BE2C (cell line): ENCODE results near the gene SRGAP1.

Experiments
- DNase-seq: peaks from one replicate; pipeline ENCODE4 v3.0.0-alpha.2; 2020
- H3K27me3 ChIP-seq: fragments of 250-450 bp; sonication (Bioruptor Pico); 2 replicates; pipeline ENCODE4 v1.5.1; 2020; ENCODE audit warnings: mild to moderate bottlenecking
- H3K36me3 ChIP-seq: fragments of 250-450 bp; sonication (Bioruptor Pico); 2 replicates; pipeline ENCODE4 v1.5.1; 2020; ENCODE audit warnings: mild to moderate bottlenecking
- H3K4me1 ChIP-seq: fragments of 250-450 bp; sonication (Bioruptor Pico); 2 replicates; pipeline ENCODE4 v1.5.1; 2020
- H3K4me3 ChIP-seq: 2 replicates; pipeline ENCODE4 v1.5.1; 2011; ENCODE audit warnings: low read depth, low read length
- H3K9me3 ChIP-seq: fragments of 250-450 bp; sonication (Bioruptor Pico); 2 replicates; pipeline ENCODE4 v1.5.1; 2020
- CTCF ChIP-seq: IDR thresholded peaks from 2 replicates; pipeline ENCODE4 v1.5.1; 2012; ENCODE audit warnings: mild to moderate bottlenecking, low read depth, low read length

The SRGAP1 gene

DNA sequence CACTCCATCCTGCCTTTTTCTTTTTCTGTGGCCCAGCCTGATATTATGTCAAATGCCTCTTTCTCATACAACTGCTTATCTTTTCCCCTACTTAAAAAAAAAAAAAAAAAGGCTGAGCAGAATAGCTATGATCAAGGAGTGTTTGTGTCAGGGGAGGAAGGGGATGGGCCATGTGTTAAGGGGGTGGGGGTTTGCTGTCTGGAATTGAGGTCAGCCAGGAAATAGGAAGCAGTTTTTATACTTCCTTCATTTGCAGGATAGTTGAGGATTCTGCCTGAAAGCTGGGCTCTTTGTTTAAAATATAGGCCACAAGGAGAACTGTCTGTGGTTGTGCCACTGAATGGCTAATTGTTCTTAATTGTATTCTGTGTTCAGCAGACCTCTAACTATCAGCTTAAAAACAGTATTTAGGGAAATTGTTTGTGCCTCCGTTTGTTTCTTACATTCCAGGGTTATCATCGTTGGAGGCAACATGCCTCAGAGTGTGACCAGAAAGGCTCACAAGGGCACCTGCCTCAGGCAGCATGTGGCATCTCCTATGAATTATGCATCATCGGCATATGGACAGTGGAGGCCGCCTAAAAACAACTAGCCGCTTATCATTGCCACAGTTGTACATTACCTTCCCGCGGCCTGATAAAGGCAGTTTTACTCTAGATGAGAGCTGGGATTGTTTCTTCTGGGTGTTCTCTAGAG is 96.0 kb downstream of the SRGAP1 start:
- peak; percentile 19; the same call in 1 of the 2 replicates for TF ChIP-seq CTCF

GRCh38 chr12:63941166-63941800 is 96.8 kb downstream of the SRGAP1 start:
- DNase-seq, result no peak
- no peaks in the 10 kb centered on the region for H3K27me3 ChIP-seq
- no peaks in the 10 kb centered on the region; the same call in 1 of the 2 replicates for H3K36me3 ChIP-seq
- peaks cover 24% of the 10 kb centered on the region for H3K4me1 ChIP-seq
- no peak overlapping the region; the same call in 1 of the 2 replicates for H3K4me3 ChIP-seq
- H3K9me3 ChIP-seq, result no peaks in the 10 kb centered on the region
- TF ChIP-seq CTCF, result no peak

More for the DNA sequence above, 96.0 kb downstream of the SRGAP1 start:
- no peaks in the 10 kb centered on the region for H3K9me3 ChIP-seq
- H3K4me1 ChIP-seq, result peaks cover 24% of the 10 kb centered on the region
- peak; percentile 79 for DNase-seq
- H3K27me3 ChIP-seq, result no peaks in the 10 kb centered on the region
- no peaks in the 10 kb centered on the region; the same call in 1 of the 2 replicates for H3K36me3 ChIP-seq
- H3K4me3 ChIP-seq, result peak overlapping the region; percentile 32

DNA sequence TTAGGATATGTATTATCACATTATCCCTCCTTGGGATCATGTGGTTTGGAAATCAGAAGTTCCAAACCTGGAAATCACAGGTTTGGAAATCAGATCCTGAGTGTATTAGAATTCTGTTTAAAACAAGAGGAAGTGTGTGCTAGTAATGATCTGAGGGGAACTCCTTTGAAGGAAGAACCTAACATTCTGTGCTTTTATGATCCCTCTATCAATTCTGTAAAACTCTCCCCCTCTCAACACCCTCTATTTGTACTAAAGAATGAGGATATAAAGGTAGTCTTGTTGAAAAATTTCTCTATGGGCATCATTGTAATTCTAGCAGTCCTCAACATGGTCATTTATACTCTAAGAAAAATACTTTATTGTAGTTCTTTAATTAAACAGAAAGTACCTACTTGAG is 97.4 kb downstream of the SRGAP1 start:
- no peak for DNase-seq
- TF ChIP-seq CTCF, result no peak
- no peaks in the 10 kb centered on the region for H3K9me3 ChIP-seq
- H3K4me1 ChIP-seq, result peaks cover 24% of the 10 kb centered on the region
- H3K36me3 ChIP-seq, result no peaks in the 10 kb centered on the region; the same call in 1 of the 2 replicates
- H3K4me3 ChIP-seq, result no peak overlapping the region
- no peaks in the 10 kb centered on the region for H3K27me3 ChIP-seq

GRCh38 chr12:63942464-63943241 is 98.2 kb downstream of the SRGAP1 start:
- H3K4me1 ChIP-seq, result peaks cover 24% of the 10 kb centered on the region
- TF ChIP-seq CTCF, result no peak
- H3K4me3 ChIP-seq, result no peak overlapping the region
- no peaks in the 10 kb centered on the region for H3K9me3 ChIP-seq
- DNase-seq, result no peak
- no peaks in the 10 kb centered on the region for H3K27me3 ChIP-seq
- H3K36me3 ChIP-seq, result no peaks in the 10 kb centered on the region; the same call in 1 of the 2 replicates

DNA sequence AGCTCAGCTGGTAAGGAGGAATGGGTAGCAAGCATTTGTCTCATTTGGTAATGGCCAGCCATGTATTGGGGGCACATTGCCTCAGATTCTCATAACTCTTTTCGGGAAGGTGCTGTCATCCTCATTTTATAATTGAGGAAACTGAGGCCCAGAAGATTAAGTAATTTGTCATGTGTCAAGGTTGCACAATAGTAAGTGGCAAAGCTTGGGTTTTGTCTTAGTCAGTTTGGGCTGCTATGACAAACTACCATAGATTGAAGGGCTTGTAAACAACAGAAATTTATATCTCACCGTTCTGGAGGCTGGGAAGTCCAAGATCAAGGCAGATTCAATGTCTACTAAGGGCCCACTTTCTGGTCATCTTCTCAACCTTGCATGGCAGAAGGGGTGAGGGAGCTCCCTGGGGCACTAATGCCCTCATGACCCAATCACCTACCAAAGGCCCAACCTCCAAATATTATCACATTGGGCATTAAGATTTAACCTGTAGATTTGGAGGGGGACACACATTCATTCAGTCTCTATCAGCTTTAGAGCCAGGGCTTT is 99.6 kb downstream of the SRGAP1 start:
- H3K27me3 ChIP-seq, result no peaks in the 10 kb centered on the region
- H3K36me3 ChIP-seq, result no peaks in the 10 kb centered on the region
- no peak overlapping the region for H3K4me3 ChIP-seq
- DNase-seq, result no peak
- peaks cover 24% of the 10 kb centered on the region for H3K4me1 ChIP-seq
- H3K9me3 ChIP-seq, result no peaks in the 10 kb centered on the region
- no peak for TF ChIP-seq CTCF
